C4-2B (cell line): ENCODE data around the gene IL1RAPL2.

Source experiments
- CTCF ChIP-seq: fragments of 450-650 bp; conservative IDR thresholded peaks from 2 replicates; pipeline ENCODE4 v1.5.1; 2017; ENCODE audit warnings: mild to moderate bottlenecking
- ZFX ChIP-seq: fragments of 450-650 bp; IDR thresholded peaks from 2 replicates; pipeline ENCODE4 v1.6.1; 2017

- no peak for TF ChIP-seq CTCF
- TF ChIP-seq ZFX: no peak
Observed at GRCh38 chrX:105703876-105704275, 1137.9 kb downstream of the IL1RAPL2 start.
